ENCODE data around the gene LCOR. TPM values are rescaled to one million over a fixed set of nuclear protein-coding genes. Genes with fewer than 3 reads are reported as not detected.
A peak's percentile ranks its signal among the peaks of the same experiment; 100 is the strongest.

Gene LCOR
- total and polyA plus RNA-seq, 12 donors: 1.6 to 28.8 (median 23.7) TPM

GRCh38 chr10:96820765-96821164 is 11.3 kb upstream of the LCOR start:
- ATAC-seq (no peak), DNase-seq (no peak)
- TF ChIP-seq CTCF (IDR thresholded peaks at IDR 0.05): no peak
- Histone ChIP-seq H3K4me1 (no peaks in the 10 kb centered on the region), H3K27ac (no peak overlapping the region), H3K36me3 (no peaks in the 10 kb centered on the region), H3K27me3 (no peaks in the 10 kb centered on the region), H3K9me3 (no peaks in the 10 kb centered on the region), H3K4me3 (no peak overlapping the region)
- 79 to 81% methylated on average over 5 of the region's 5 CpGs for WGBS, 2 donors
- intact Hi-C loops (cut with DNase I): loop anchor here in 2 of 10 donors (10.0 kb wide), 2 partner anchors 56 to 426 kb away; no protein-coding TSS in a partner anchor

- H3K4me3 ChIP-seq: no peak overlapping the region
- H3K27ac ChIP-seq: no peak overlapping the region
- H3K4me1 ChIP-seq: peaks cover 0 to 18% (median 6%) of the 10 kb centered on the region in 9 donors
- no peaks in the 10 kb centered on the region for H3K36me3 ChIP-seq
- WGBS, 2 donors: 73 to 79% methylated on average over 1 of the region's 1 CpG
- no peak for DNase-seq
- no peaks in the 10 kb centered on the region for H3K9me3 ChIP-seq
- no peak for TF ChIP-seq CTCF (IDR thresholded peaks at IDR 0.05)
- intact Hi-C loops (cut with DNase I): loop anchor here in 2 of 10 donors (5.0 to 10.0 kb wide), 3 partner anchors 62 to 432 kb away; no protein-coding TSS in a partner anchor
- ATAC-seq: no peak
- no peaks in the 10 kb centered on the region for H3K27me3 ChIP-seq
These were observed 5.7 kb upstream of the LCOR start for GRCh38 chr10:96826438-96826837.

GRCh38 chr10:96828609-96829008 is 3.5 kb upstream of the LCOR start:
- Histone ChIP-seq H3K9me3 (no peaks in the 10 kb centered on the region), H3K27ac (no peak overlapping the region), H3K27me3 (no peaks in the 10 kb centered on the region), H3K4me1 (peaks cover 0 to 23% (median 12%) of the 10 kb centered on the region in 9 donors), H3K4me3 (no peak overlapping the region), H3K36me3 (no peaks in the 10 kb centered on the region)
- no peak for DNase-seq
- 90 to 92% methylated on average over 5 of the region's 5 CpGs for WGBS, 2 donors
- no peak for TF ChIP-seq CTCF (IDR thresholded peaks at IDR 0.05)
- ATAC-seq: no peak
- intact Hi-C loops (cut with DNase I): loop anchor here in 2 of 10 donors (5.0 to 10.0 kb wide), 3 partner anchors 64 to 434 kb away; no protein-coding TSS in a partner anchor

- H3K4me3 ChIP-seq: no peak overlapping the region
- no peaks in the 10 kb centered on the region for H3K36me3 ChIP-seq
- H3K27ac ChIP-seq: peak overlapping the region in 1 of 10 donors; percentile 1
- TF ChIP-seq CTCF (IDR thresholded peaks at IDR 0.05): no peak
- H3K9me3 ChIP-seq: no peaks in the 10 kb centered on the region
- DNase-seq: no peak
- H3K27me3 ChIP-seq: no peaks in the 10 kb centered on the region
- peaks cover 0 to 29% (median 18%) of the 10 kb centered on the region in 9 donors for H3K4me1 ChIP-seq
- WGBS, 2 donors: 67 to 77% methylated on average over 5 of the region's 5 CpGs
- intact Hi-C loops (cut with DNase I): loop anchor here in 2 of 10 donors (5.0 to 10.0 kb wide), 3 partner anchors 64 to 434 kb away; no protein-coding TSS in a partner anchor
- no peak for ATAC-seq
These were observed 2.9 kb upstream of the LCOR start for GRCh38 chr10:96829029-96829773.
